ENCODE measurements around the gene NCKAP5. TPM values are rescaled to one million over a fixed set of nuclear protein-coding genes. Genes with fewer than 3 reads are reported as not detected.

Gene NCKAP5
- total RNA-seq, 1 donor from 2014 or later, result 0.46 TPM

DNA sequence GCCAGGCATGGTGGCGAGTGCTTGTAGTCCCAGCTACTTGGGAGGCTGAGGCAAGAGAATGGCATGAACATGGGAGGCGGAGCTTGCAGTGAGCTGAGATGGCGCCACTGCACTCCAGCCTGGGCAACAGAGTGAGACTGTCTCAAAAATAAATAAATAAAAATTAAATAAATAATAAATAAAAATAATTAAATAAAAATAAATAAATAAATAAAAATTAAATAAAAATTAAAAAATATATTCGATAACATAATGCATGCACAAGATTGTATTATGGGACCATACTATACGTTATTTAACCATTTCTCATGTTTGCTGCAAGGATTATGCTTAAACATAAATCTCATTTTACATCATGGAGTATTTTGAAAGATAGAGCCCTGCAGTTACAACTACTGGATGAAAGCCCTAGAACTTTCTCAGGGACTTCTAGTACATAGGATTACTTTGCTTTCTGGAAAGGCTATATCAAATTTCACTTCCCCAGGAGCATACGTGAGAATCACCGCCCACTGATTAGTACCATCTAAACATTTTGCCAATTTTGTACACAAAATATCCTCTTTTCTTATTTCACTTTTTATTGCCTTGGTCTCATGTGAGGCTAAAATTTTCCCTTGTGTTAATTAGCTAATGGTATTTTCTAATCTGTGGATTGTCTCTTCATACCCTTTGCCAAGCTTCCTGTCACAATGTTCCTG is 664.0 kb downstream of the NCKAP5 start:
- Mint-ChIP-seq H3K9me3 (ENCODE audit: unreplicated experiment) (peaks cover 7% of the 10 kb centered on the region), H3K4me1 (ENCODE audit: unreplicated experiment) (no peaks in the 10 kb centered on the region), H3K27me3 (ENCODE audit: unreplicated experiment) (no peaks in the 10 kb centered on the region), H3K27ac (ENCODE audit: unreplicated experiment) (no peak overlapping the region), H3K36me3 (ENCODE audit: unreplicated experiment) (no peaks in the 10 kb centered on the region), H3K4me3 (ENCODE audit: unreplicated experiment) (no peak overlapping the region)
- DNase-seq (ENCODE audit: extremely low spot score, unreplicated experiment), result no peak
- TF ChIP-seq, protein P1, sequence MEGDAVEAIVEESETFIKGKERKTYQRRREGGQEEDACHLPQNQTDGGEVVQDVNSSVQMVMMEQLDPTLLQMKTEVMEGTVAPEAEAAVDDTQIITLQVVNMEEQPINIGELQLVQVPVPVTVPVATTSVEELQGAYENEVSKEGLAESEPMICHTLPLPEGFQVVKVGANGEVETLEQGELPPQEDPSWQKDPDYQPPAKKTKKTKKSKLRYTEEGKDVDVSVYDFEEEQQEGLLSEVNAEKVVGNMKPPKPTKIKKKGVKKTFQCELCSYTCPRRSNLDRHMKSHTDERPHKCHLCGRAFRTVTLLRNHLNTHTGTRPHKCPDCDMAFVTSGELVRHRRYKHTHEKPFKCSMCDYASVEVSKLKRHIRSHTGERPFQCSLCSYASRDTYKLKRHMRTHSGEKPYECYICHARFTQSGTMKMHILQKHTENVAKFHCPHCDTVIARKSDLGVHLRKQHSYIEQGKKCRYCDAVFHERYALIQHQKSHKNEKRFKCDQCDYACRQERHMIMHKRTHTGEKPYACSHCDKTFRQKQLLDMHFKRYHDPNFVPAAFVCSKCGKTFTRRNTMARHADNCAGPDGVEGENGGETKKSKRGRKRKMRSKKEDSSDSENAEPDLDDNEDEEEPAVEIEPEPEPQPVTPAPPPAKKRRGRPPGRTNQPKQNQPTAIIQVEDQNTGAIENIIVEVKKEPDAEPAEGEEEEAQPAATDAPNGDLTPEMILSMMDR (IDR thresholded peaks at IDR 0.05), result no peak

DNA sequence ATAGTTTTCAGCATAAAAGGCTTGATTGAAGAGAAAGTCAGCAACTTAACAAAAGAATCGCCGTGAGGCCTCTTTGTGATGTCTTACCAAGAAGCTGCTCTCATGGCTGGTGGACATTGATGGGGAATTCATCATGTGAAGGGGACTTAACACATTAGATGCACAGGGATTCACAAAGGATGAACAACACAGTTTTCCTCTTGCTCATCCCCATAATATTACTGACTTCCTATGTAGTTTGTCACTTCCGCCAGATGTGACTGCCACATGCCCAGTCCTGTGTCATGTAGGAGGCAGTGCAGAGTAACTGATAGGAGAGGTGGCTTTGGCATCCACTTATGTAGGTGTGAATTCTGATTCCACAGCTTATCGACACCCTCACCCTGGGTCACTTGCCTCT is 665.6 kb downstream of the NCKAP5 start:
- H3K27ac Mint-ChIP-seq (ENCODE audit: unreplicated experiment), result no peak overlapping the region
- H3K36me3 Mint-ChIP-seq (ENCODE audit: unreplicated experiment), result no peaks in the 10 kb centered on the region
- TF ChIP-seq, protein P1 (IDR thresholded peaks at IDR 0.05), result no peak
- H3K4me3 Mint-ChIP-seq (ENCODE audit: unreplicated experiment), result no peak overlapping the region
- no peaks in the 10 kb centered on the region for H3K27me3 Mint-ChIP-seq (ENCODE audit: unreplicated experiment)
- DNase-seq (ENCODE audit: extremely low spot score, unreplicated experiment), result no peak
- no peaks in the 10 kb centered on the region for H3K4me1 Mint-ChIP-seq (ENCODE audit: unreplicated experiment)
- peaks cover 16% of the 10 kb centered on the region for H3K9me3 Mint-ChIP-seq (ENCODE audit: unreplicated experiment)

DNA sequence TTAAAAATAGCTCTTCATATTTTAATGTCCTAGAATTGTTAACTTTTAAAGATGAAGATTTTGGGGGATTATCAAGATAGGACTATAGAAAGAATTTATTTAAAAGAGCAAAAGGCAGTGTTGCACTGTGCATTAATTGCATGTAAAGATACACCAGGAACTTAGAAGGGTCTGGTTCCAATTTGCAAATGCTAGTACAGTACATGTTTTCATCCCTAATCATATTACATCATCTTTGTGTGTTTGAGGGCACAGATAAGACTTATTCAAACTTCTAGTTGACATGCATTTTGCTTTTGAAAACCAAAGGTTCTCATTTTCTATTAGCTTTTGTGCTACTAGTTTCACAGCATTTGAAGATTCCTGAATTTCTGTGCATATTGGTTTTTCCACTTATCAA is 666.6 kb downstream of the NCKAP5 start:
- no peaks in the 10 kb centered on the region for H3K4me1 Mint-ChIP-seq (ENCODE audit: unreplicated experiment)
- TF ChIP-seq, protein P1 (IDR thresholded peaks at IDR 0.05), result no peak
- peaks cover 16% of the 10 kb centered on the region for H3K9me3 Mint-ChIP-seq (ENCODE audit: unreplicated experiment)
- no peak overlapping the region for H3K27ac Mint-ChIP-seq (ENCODE audit: unreplicated experiment)
- DNase-seq (ENCODE audit: extremely low spot score, unreplicated experiment), result no peak
- H3K4me3 Mint-ChIP-seq (ENCODE audit: unreplicated experiment), result no peak overlapping the region
- no peaks in the 10 kb centered on the region for H3K27me3 Mint-ChIP-seq (ENCODE audit: unreplicated experiment)
- no peaks in the 10 kb centered on the region for H3K36me3 Mint-ChIP-seq (ENCODE audit: unreplicated experiment)

DNA sequence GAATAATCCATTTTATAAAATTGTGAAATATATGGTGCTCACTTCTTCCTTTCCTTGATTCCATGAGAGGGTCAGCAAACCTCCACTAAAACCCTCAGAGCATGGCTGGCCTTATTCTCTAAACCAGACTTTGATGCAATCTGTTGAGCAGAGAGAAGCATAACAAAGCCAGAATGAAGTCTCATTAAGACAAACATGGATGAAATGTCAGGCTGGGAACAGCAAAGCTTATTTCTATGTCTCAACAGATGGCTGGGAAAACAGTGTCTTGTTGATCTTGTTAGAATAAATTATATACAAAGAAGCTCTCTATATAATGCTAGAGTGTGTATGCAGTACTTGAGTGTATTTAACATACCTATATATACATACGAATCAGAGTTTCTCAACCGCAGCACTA is 671.2 kb downstream of the NCKAP5 start:
- Mint-ChIP-seq H3K4me3 (ENCODE audit: unreplicated experiment) (no peak overlapping the region), H3K27me3 (ENCODE audit: unreplicated experiment) (no peaks in the 10 kb centered on the region), H3K4me1 (ENCODE audit: unreplicated experiment) (no peaks in the 10 kb centered on the region), H3K9me3 (ENCODE audit: unreplicated experiment) (peaks cover 12% of the 10 kb centered on the region), H3K27ac (ENCODE audit: unreplicated experiment) (no peak overlapping the region), H3K36me3 (ENCODE audit: unreplicated experiment) (no peaks in the 10 kb centered on the region)
- DNase-seq (ENCODE audit: extremely low spot score, unreplicated experiment), result no peak
- TF ChIP-seq, protein P1 (IDR thresholded peaks at IDR 0.05), result no peak

DNA sequence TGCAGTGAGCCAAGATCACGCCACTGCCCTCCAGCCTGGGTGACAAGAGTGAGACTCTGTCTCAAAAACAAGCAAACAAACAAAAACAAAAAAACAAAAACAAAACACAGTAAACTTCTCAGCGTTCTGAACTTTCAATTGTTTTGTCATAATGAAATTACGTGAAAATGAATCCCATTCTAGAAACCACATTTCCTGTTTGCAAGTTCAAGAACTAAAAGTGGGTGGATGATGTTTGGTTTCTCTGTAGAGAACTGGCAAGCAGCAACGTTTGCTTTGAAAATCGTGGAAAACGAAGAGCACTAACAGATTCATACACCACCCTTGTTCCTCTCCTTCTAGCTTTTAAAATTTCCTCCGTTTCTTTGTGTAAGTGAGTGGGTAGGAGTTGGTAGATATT is 672.2 kb downstream of the NCKAP5 start:
- Mint-ChIP-seq H3K9me3 (ENCODE audit: unreplicated experiment) (peaks cover 20% of the 10 kb centered on the region), H3K27ac (ENCODE audit: unreplicated experiment) (no peak overlapping the region), H3K4me3 (ENCODE audit: unreplicated experiment) (no peak overlapping the region), H3K4me1 (ENCODE audit: unreplicated experiment) (no peaks in the 10 kb centered on the region), H3K36me3 (ENCODE audit: unreplicated experiment) (no peaks in the 10 kb centered on the region), H3K27me3 (ENCODE audit: unreplicated experiment) (no peaks in the 10 kb centered on the region)
- TF ChIP-seq, protein P1 (IDR thresholded peaks at IDR 0.05), result no peak
- no peak for DNase-seq (ENCODE audit: extremely low spot score, unreplicated experiment)

Measured in osteocyte (in vitro differentiated cells).